Subcutaneous abdominal adipose tissue (tissue), 5 donors: ENCODE data around the gene PLPP4.

Experiments
- H3K27ac ChIP-seq: one replicate; pipeline ENCODE4 v1.7.0; 2013; ENCODE audit warnings: low read depth, mild to moderate bottlenecking, inconsistent platforms, low read length, moderate library complexity
- H3K27me3 ChIP-seq, 5 donors: one replicate each; pipeline ENCODE4 v1.7.0; 2013; ENCODE audit warnings: low read length in 5 of 5, inconsistent platforms in 1 of 5; ENCODE audit not compliant: control insufficient read depth in 5 of 5, insufficient read depth in 4 of 5
- H3K36me3 ChIP-seq, 5 donors: one replicate each; pipeline ENCODE4 v1.7.0; 2013; ENCODE audit warnings: low read length in 5 of 5; ENCODE audit not compliant: control insufficient read depth in 5 of 5, insufficient read depth in 5 of 5
- H3K4me1 ChIP-seq, 5 donors: one replicate each; pipeline ENCODE4 v1.7.0; 2013; ENCODE audit warnings: low read length in 5 of 5, mild to moderate bottlenecking in 3 of 5, moderate library complexity in 1 of 5; ENCODE audit not compliant: control insufficient read depth in 5 of 5, insufficient read depth in 5 of 5
- H3K4me3 ChIP-seq, 5 donors: one replicate each; pipeline ENCODE4 v1.7.0; 2013; ENCODE audit warnings: low read length in 5 of 5, low read depth in 1 of 5
- H3K9ac ChIP-seq, 5 donors: one replicate each; pipeline ENCODE4 v1.7.0; 2013; ENCODE audit warnings: low read length in 5 of 5, mild to moderate bottlenecking in 4 of 5, moderate library complexity in 3 of 5
- H3K9me3 ChIP-seq, 5 donors: one replicate each; pipeline ENCODE4 v1.7.0; 2013; ENCODE audit warnings: low read length in 5 of 5; ENCODE audit not compliant: control insufficient read depth in 5 of 5
- donor health status: healthy.
- donor health status: healthy.
- donor health status: healthy.
- donor health status: healthy.
- donor health status: healthy.

PLPP4 gene

DNA sequence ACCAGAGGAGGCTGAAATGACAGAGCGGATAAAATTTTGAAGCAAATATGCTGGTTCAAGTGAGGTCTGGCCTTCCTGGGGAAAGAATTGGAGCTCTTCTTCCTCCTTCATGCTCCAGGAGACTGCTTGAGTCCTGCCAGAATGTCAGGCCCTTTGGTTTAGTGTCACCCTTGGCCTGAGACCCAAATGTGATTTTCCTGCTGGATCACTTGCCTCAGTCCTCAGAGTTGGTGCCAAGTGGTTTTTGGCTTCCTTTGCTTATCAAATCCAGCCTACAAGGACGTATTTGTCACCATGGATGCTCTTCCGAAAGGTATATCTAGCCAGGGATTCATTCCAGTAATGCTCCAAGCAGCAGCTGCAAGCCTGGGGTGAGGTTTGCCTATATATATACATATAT lies 118.4 kb downstream of the PLPP4 start:
- H3K4me3 ChIP-seq = no peak overlapping the region

DNA sequence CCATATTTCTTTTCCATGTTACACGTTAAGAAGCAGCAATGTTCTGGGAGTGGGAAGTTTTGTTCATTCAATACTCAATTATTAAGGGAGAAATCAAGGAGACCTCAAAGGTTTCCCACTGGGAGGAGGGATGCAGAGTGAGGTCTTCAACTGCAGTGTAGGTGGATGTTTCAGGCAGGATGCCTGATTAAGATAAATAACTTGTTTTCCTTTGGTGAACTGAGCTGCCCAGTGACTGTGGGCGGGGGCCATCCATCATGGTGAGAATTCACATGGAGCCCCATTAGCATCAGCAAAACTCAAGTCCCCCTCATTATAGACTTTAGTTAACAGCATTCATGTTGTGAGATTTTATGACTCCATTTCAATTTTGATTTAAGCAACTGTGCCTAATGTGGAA lies 121.1 kb downstream of the PLPP4 start:
- H3K4me1 ChIP-seq = peaks cover 0 to 7% (median 0%) of the 10 kb centered on the region in 5 donors
- H3K9me3 ChIP-seq = no peaks in the 10 kb centered on the region
- no peaks in the 10 kb centered on the region for H3K36me3 ChIP-seq
- H3K27me3 ChIP-seq = peaks cover 0 to 2% (median 0%) of the 10 kb centered on the region in 5 donors
- no peak overlapping the region for H3K9ac ChIP-seq
- no peak overlapping the region for H3K27ac ChIP-seq
- no peak overlapping the region for H3K4me3 ChIP-seq

More for the DNA sequence above, 118.4 kb downstream of the PLPP4 start:
- H3K36me3 ChIP-seq = no peaks in the 10 kb centered on the region
- H3K4me1 ChIP-seq = no peaks in the 10 kb centered on the region
- H3K27ac ChIP-seq = no peak overlapping the region
- H3K27me3 ChIP-seq = peaks cover 0 to 3% (median 0%) of the 10 kb centered on the region in 5 donors
- no peaks in the 10 kb centered on the region for H3K9me3 ChIP-seq
- no peak overlapping the region for H3K9ac ChIP-seq

DNA sequence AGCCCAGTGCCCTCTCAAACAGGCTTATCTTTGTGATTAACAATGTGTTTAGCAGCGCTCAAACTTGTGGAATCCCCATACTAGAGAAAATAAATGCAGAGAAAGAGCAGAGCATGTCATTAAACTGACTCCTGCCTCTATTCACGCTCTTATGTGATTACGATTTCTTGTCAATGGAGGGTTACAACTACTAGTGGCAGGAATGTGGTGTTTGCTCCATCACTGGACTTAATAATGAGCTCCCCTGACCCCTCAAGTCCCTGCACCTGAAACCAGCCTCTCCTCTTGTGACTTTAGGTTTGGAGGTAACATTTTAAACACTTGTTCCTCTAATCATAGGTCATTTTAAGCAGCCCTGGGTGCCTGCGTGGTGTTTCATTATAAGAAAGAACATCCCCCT lies 121.9 kb downstream of the PLPP4 start:
- no peaks in the 10 kb centered on the region for H3K36me3 ChIP-seq
- H3K9ac ChIP-seq = no peak overlapping the region
- peaks cover 0 to 7% (median 0%) of the 10 kb centered on the region in 5 donors for H3K4me1 ChIP-seq
- no peak overlapping the region for H3K4me3 ChIP-seq
- no peaks in the 10 kb centered on the region for H3K9me3 ChIP-seq
- H3K27ac ChIP-seq = no peak overlapping the region
- H3K27me3 ChIP-seq = peaks cover 0 to 2% (median 0%) of the 10 kb centered on the region in 5 donors

DNA sequence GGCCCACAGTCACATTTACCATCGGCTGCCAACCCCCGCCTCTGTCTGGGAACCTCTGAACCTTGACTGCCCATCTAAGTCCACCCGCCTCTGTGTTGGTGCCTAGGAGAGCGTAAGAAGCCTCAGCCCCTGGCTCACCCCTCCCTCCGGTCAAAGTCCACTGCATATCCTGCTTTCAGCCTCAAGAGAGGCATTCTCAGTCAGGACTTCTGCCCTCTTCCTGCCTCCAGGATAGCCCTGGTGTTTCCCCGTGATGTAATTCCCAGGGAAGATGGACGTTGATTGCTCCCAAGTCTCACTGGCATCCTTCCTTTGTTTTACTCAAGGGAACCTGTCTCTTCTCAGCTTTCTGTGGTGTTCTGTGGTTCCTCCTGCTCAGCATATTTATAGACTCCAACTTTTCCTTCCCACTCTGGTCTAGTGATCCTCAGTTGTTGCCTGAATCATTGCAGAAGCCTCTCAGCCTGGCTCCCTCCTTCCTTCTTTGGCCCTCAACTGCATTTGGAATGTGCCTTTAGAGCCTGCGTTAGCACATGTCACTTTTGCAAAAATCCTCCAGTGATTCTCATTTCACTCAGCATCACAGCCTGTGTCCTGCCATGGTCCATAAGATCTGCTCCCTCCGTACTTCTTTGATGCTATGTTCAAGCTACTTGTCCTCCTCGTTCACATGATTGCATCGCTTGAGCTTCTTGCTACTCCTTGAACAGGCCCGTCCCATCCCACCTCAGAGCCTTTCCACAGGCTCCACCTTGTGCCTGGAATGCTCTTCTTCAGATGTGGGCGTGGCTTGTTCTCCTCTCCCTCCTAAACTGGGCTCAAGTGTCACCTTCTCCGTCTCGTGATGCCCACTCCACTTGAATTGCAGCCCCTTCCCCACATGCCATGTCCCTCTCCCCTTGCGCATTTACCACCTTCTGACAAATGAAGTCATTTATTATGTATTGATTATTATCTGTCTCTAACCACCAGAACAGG lies 124.2 kb downstream of the PLPP4 start:
- H3K4me1 ChIP-seq = peaks cover 0 to 7% (median 0%) of the 10 kb centered on the region in 5 donors
- no peak overlapping the region for H3K4me3 ChIP-seq
- no peaks in the 10 kb centered on the region for H3K9me3 ChIP-seq
- no peaks in the 10 kb centered on the region for H3K36me3 ChIP-seq
- no peak overlapping the region for H3K9ac ChIP-seq
- no peak overlapping the region for H3K27ac ChIP-seq
- peaks cover 0 to 2% (median 0%) of the 10 kb centered on the region in 5 donors for H3K27me3 ChIP-seq

DNA sequence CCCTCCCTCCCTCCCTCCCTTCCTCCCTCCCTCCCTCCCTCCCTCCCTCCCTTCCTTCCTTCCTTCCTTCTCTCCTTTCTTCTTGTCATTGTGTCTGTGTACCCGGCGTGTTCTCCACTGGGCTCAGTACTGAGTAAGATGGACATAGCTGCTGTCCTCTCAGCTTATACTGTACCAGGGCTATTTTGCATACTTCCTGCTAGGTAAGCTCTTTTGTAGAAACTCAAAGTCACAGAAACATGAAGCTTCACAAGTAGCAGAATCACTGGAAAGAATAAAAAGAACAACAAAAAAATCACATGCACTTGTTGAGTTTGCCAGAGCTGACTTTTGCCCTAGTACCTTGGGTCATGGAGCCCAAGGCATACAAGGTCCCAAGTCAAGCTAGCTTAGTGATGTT lies 125.7 kb downstream of the PLPP4 start:
- H3K4me1 ChIP-seq = peaks cover 0 to 7% (median 0%) of the 10 kb centered on the region in 5 donors
- H3K27ac ChIP-seq = no peak overlapping the region
- no peaks in the 10 kb centered on the region for H3K36me3 ChIP-seq
- H3K9me3 ChIP-seq = no peaks in the 10 kb centered on the region
- peaks cover 0 to 2% (median 0%) of the 10 kb centered on the region in 5 donors for H3K27me3 ChIP-seq
- no peak overlapping the region for H3K9ac ChIP-seq
- H3K4me3 ChIP-seq = no peak overlapping the region

DNA sequence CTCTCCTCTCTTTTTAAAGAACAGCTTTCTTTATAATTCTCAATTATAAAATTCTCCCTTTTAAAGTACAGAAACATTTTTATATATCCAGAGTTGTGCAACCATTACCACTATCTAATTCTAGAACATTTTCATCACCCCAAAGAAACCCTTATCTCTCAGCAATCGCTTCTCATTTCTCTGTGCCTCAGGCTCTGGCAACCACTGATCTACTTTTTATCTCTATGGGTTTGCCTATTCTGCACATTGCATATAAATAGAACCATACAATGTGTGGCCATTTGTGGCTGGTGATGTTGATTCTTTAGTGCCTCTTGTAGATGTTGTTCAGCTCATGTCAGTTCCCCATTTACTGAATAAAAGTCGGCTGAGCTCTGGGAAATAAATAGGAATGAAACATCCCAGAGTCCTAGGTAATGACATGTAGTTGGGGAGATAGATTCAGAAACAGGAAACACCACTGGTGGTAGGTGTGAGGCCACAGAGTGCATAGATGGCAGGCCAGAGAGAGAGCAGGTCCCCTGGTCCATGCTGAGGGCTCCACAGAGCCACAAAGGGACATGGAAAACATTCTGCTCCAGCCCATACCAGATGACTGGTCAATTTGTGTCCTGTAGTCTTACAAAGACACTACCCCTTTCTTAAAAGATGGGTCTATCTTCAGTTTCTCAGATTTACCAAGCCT lies 126.5 kb downstream of the PLPP4 start:
- Histone ChIP-seq H3K27me3 (peaks cover 0 to 2% (median 0%) of the 10 kb centered on the region in 5 donors), H3K27ac (no peak overlapping the region), H3K9ac (no peak overlapping the region), H3K4me3 (no peak overlapping the region), H3K36me3 (no peaks in the 10 kb centered on the region), H3K9me3 (no peaks in the 10 kb centered on the region), H3K4me1 (peaks cover 0 to 7% (median 0%) of the 10 kb centered on the region in 5 donors)

DNA sequence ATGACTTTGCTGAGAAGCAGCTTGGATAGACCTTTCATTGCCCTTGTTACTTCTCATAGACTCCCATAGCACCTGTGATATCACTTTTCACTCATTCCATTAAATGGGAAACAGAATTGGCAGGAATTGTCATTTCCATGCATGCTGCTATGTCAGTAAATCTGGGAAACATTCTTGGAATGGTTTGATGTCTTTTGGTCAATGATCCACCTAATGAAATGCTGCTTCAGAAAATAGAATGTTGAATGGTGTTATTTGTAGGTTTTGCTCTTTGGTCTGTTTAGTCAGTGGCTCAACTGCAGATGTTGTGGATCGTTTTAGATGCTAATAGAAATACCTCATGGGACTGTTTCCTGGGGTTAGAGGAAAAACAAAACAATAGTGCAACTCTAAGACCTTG lies 127.8 kb downstream of the PLPP4 start:
- Histone ChIP-seq H3K4me3 (no peak overlapping the region), H3K27me3 (peaks cover 0 to 2% (median 0%) of the 10 kb centered on the region in 5 donors), H3K27ac (no peak overlapping the region), H3K9ac (no peak overlapping the region), H3K9me3 (no peaks in the 10 kb centered on the region), H3K36me3 (no peaks in the 10 kb centered on the region), H3K4me1 (peaks cover 0 to 7% (median 0%) of the 10 kb centered on the region in 5 donors)

DNA sequence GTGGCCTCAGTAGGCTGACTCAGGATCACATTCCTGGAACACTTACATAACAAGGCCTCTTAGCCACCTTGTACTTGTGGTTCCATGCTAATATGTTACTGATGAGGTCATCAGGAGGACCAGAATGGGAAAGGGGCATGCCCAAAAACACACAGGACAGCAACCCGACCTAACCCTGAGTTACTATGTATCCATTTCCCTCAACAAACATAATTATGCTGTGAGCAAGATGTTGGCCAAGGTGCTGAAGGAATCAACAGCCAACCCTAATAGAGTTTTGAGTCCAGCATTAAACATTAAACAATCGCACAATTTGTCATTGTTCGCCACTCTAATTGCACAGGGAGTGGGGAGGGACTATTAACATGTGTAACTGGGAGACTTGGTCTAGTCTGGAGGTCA lies 129.4 kb downstream of the PLPP4 start:
- no peak overlapping the region for H3K9ac ChIP-seq
- no peak overlapping the region for H3K27ac ChIP-seq
- no peaks in the 10 kb centered on the region for H3K9me3 ChIP-seq
- no peaks in the 10 kb centered on the region for H3K4me1 ChIP-seq
- no peak overlapping the region for H3K4me3 ChIP-seq
- no peaks in the 10 kb centered on the region for H3K36me3 ChIP-seq
- peaks cover 0 to 6% (median 0%) of the 10 kb centered on the region in 5 donors for H3K27me3 ChIP-seq

DNA sequence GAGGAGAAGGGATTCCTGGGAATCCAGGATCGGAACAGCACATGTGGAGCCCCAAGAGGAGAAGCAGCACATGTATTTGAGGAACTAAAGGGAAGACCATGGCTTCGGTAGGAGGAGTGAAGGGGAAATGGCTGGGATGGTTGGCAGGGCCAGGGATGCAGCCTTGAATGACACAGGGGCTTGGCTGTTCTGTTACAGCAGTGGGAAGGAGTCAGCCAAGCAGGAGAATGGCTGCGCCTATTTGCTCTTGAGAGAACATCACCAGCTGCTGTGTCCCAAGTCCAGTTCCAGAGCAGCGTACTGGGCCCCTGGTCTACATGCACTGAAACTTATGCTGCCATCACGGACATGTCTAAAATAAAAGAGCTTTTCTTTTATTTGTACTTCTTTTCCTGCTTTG lies 130.0 kb downstream of the PLPP4 start:
- Histone ChIP-seq H3K9me3 (no peaks in the 10 kb centered on the region), H3K27ac (no peak overlapping the region), H3K36me3 (no peaks in the 10 kb centered on the region), H3K4me3 (no peak overlapping the region), H3K27me3 (peaks cover 0 to 6% (median 0%) of the 10 kb centered on the region in 5 donors), H3K4me1 (no peaks in the 10 kb centered on the region), H3K9ac (no peak overlapping the region)

DNA sequence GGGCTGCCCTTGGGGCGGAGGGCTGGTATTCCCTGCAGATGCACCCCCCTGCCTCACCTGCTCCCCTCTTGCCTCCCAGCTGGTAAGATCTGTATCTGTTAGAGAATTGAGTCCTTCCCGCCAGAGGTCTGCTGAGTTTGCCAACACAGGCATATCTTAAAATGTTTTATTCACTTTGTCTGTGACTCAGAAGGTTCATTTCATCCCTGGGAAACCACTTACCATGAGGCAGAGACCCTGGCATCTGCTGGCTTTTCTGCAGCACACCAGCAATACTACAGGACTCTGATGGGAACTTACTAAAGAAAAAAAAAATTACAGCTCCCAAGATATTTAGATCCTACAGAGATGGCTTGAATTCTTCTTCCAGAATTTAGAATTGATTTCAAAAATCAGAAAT lies 131.3 kb downstream of the PLPP4 start:
- H3K9ac ChIP-seq = no peak overlapping the region
- H3K36me3 ChIP-seq = no peaks in the 10 kb centered on the region
- no peaks in the 10 kb centered on the region for H3K4me1 ChIP-seq

More for the DNA sequence above, 131.3 kb downstream of the PLPP4 start:
- peaks cover 0 to 8% (median 4%) of the 10 kb centered on the region in 5 donors for H3K9me3 ChIP-seq
- no peak overlapping the region for H3K4me3 ChIP-seq
- H3K27me3 ChIP-seq = peaks cover 0 to 6% (median 0%) of the 10 kb centered on the region in 5 donors
- H3K27ac ChIP-seq = no peak overlapping the region
